Thyroid gland (tissue), 4 donors: ENCODE data around the gene DNAH17. TPM values are rescaled to one million over a fixed set of nuclear protein-coding genes. Genes with fewer than 3 reads are reported as not detected.

Experiments
- DNase-seq, 2 donors: peaks; one replicate each; pipeline ENCODE4 v3.0.0-alpha.2; 2019
- H3K27ac ChIP-seq, 3 donors: fragments of 200-600 bp; sonication (generic); 1 replicate in 2 of 3; 2 replicates in 1 of 3; pipeline ENCODE4 v1.5.1; 2016 to 2019; ENCODE audit warnings: mild to moderate bottlenecking in 1 of 3, moderate library complexity in 1 of 3
- H3K27me3 ChIP-seq: fragments of 200-600 bp; sonication (generic); one replicate; pipeline ENCODE4 v1.5.1; 2019
- H3K36me3 ChIP-seq, 2 donors: fragments of 200-600 bp; sonication (generic); one replicate each; pipeline ENCODE4 v1.5.1; 2016 to 2019
- H3K4me1 ChIP-seq, 2 donors: fragments of 200-600 bp; sonication (generic); one replicate each; pipeline ENCODE4 v1.5.1; 2017 to 2019
- H3K4me3 ChIP-seq, 3 donors: fragments of 200-600 bp; sonication (generic); replicated peaks in 1 of 3; 1 replicate in 2 of 3; 2 replicates in 1 of 3; pipeline ENCODE4 v1.5.1; 2016; ENCODE audit warnings: mild to moderate bottlenecking in 1 of 3
- H3K9me3 ChIP-seq: fragments of 200-600 bp; sonication (generic); one replicate; pipeline ENCODE4 v1.5.1; 2017
- CTCF ChIP-seq, 6 experiments: fragments of 200-600 bp in 3 of 6; fragments of 450-650 bp in 3 of 6; sonication (generic) in 3 of 6; IDR thresholded peaks; one replicate each; pipeline ENCODE4 v1.5.1; 2016 to 2019; ENCODE audit warnings: antibody characterized with exemption in 6 of 6, mild to moderate bottlenecking in 2 of 6, inconsistent platforms in 1 of 6, moderate library complexity in 1 of 6
- POLR2A ChIP-seq, 2 donors: fragments of 450-650 bp; IDR thresholded peaks; one replicate each; pipeline ENCODE4 v1.6.1; 2017; ENCODE audit warnings: antibody characterized with exemption in 2 of 2, mild to moderate bottlenecking in 2 of 2, moderate library complexity in 1 of 2
- WGBS, 2 donors: methylation state at CpG; one replicate each; pipeline ENCODE4 v1.1.5; 2017; 5-methylcytosine and 5-hydroxymethylcytosine counted together
- intact Hi-C: fragments of 100-400 bp; cut with DNase I; formaldehyde crosslinking; loops from one replicate; pipeline ENCODE4 v1.15.1; 2023
- total RNA-seq, 4 donors: library from RNA; depleted of rRNA; stranded (reverse); fragments of >200 nt; gene quantifications; one replicate each; pipeline ENCODE4 v1.2.3, GENCODE V29; 2016

Gene DNAH17
- total RNA-seq, 4 donors from 2014 or later = 0.21 to 0.67 (median 0.32) TPM

- no peaks in the 10 kb centered on the region for H3K36me3 ChIP-seq
- no peaks in the 10 kb centered on the region for H3K4me1 ChIP-seq
- TF ChIP-seq POLR2A (IDR thresholded peaks at IDR 0.05) = no peak
- no peak for TF ChIP-seq CTCF (IDR thresholded peaks at IDR 0.05)
- 90 to 92% methylated on average over 11 to 22 of the region's 26 CpGs for WGBS, 2 donors
- H3K27me3 ChIP-seq = no peaks in the 10 kb centered on the region
- intact Hi-C loops = no loop called here
- no peak overlapping the region for H3K4me3 ChIP-seq
- no peaks in the 10 kb centered on the region for H3K9me3 ChIP-seq
- no peak for DNase-seq
- no peak overlapping the region for H3K27ac ChIP-seq
Observed at GRCh38 chr17:78621720-78622490, 44.7 kb upstream of the DNAH17 start.

- WGBS, 2 donors = 82 to 94% methylated on average over 5 of the region's 5 CpGs
- no peaks in the 10 kb centered on the region for H3K4me1 ChIP-seq
- no peak overlapping the region for H3K4me3 ChIP-seq
- no peaks in the 10 kb centered on the region for H3K27me3 ChIP-seq
- TF ChIP-seq CTCF (IDR thresholded peaks at IDR 0.05) = no peak
- TF ChIP-seq POLR2A (IDR thresholded peaks at IDR 0.05) = no peak
- intact Hi-C loops = no loop called here
- H3K9me3 ChIP-seq = no peaks in the 10 kb centered on the region
- H3K36me3 ChIP-seq = no peaks in the 10 kb centered on the region
- H3K27ac ChIP-seq = no peak overlapping the region
- no peak for DNase-seq
Observed at GRCh38 chr17:78620099-78620498, 42.9 kb upstream of the DNAH17 start.

GRCh38 chr17:78619334-78619733 lies 42.1 kb upstream of the DNAH17 start:
- no peaks in the 10 kb centered on the region for H3K36me3 ChIP-seq
- no peak for TF ChIP-seq POLR2A (IDR thresholded peaks at IDR 0.05)
- intact Hi-C loops = no loop called here

GRCh38 chr17:78618264-78619066 lies 41.3 kb upstream of the DNAH17 start:
- H3K4me1 ChIP-seq = no peaks in the 10 kb centered on the region
- no peak for DNase-seq
- no peak overlapping the region for H3K27ac ChIP-seq
- H3K36me3 ChIP-seq = no peaks in the 10 kb centered on the region
- WGBS, 2 donors = 83 to 92% methylated on average over 19 to 20 of the region's 20 CpGs
- H3K9me3 ChIP-seq = no peaks in the 10 kb centered on the region
- intact Hi-C loops = no loop called here
- H3K4me3 ChIP-seq = no peak overlapping the region
- H3K27me3 ChIP-seq = no peaks in the 10 kb centered on the region
- TF ChIP-seq POLR2A (IDR thresholded peaks at IDR 0.05) = no peak
- TF ChIP-seq CTCF (IDR thresholded peaks at IDR 0.05) = no peak

More at GRCh38 chr17:78619334-78619733, 42.1 kb upstream of the DNAH17 start:
- no peak overlapping the region for H3K27ac ChIP-seq
- DNase-seq = no peak
- H3K9me3 ChIP-seq = no peaks in the 10 kb centered on the region
- H3K4me3 ChIP-seq = no peak overlapping the region
- H3K4me1 ChIP-seq = no peaks in the 10 kb centered on the region
- H3K27me3 ChIP-seq = no peaks in the 10 kb centered on the region
- WGBS, 2 donors = 82 to 98% methylated on average over 5 of the region's 5 CpGs

GRCh38 chr17:78617511-78618061 lies 40.4 kb upstream of the DNAH17 start:
- WGBS, 2 donors = 78 to 95% methylated on average over 8 of the region's 8 CpGs
- TF ChIP-seq POLR2A (IDR thresholded peaks at IDR 0.05) = no peak
- TF ChIP-seq CTCF (IDR thresholded peaks at IDR 0.05) = no peak
- H3K4me3 ChIP-seq = no peak overlapping the region
- H3K36me3 ChIP-seq = no peaks in the 10 kb centered on the region
- no peaks in the 10 kb centered on the region for H3K27me3 ChIP-seq
- H3K27ac ChIP-seq = no peak overlapping the region
- H3K4me1 ChIP-seq = no peaks in the 10 kb centered on the region
- no peak for DNase-seq
- H3K9me3 ChIP-seq = no peaks in the 10 kb centered on the region
- intact Hi-C loops = no loop called here
